Activated B cell treated with CpG ODN at 0.5 μM for 24 hours (primary cell): ENCODE results near the gene VIL1. TPM values are rescaled to one million over a fixed set of nuclear protein-coding genes. Genes with fewer than 3 reads are reported as not detected.

Experiments used
- ATAC-seq: fragments of 200-7000 bp; cut with Tn5 transposase; one replicate; pipeline ENCODE4 v1.10.0; 2021; ENCODE audit warnings: low read depth, mild to moderate bottlenecking, moderate library complexity
- CTCF ChIA-PET: fragments of 350-600 bp; sonication (Branson Sonifier 250); formaldehyde crosslinking; loops from one replicate; lab custom pipeline; 2021; ENCODE audit warnings: antibody characterized with exemption; lab: Charles Lee
- POLR2A ChIA-PET: fragments of 350-600 bp; sonication (Branson Sonifier 250); formaldehyde crosslinking; loops from one replicate; lab custom pipeline; 2021; ENCODE audit warnings: antibody characterized with exemption; lab: Charles Lee
- DNase-seq: peaks from one replicate; pipeline ENCODE4 v3.0.0; 2022
- H3K27ac Mint-ChIP-seq: one replicate; pipeline ENCODE4 v1.8.0; 2020; ENCODE audit warnings: mixed read lengths
- H3K27me3 Mint-ChIP-seq: one replicate; pipeline ENCODE4 v1.8.0; 2021; ENCODE audit warnings: mixed read lengths
- H3K36me3 Mint-ChIP-seq: one replicate; pipeline ENCODE4 v1.8.0; 2021; ENCODE audit warnings: low read depth, mixed read lengths
- H3K4me1 Mint-ChIP-seq: one replicate; pipeline ENCODE4 v1.8.0; 2021; ENCODE audit warnings: mixed read lengths
- H3K4me3 Mint-ChIP-seq: one replicate; pipeline ENCODE4 v1.8.0; 2020; ENCODE audit warnings: mild to moderate bottlenecking, mixed read lengths
- H3K9me3 Mint-ChIP-seq: one replicate; pipeline ENCODE4 v1.8.0; 2020; ENCODE audit warnings: mixed read lengths
- intact Hi-C: fragments of 100-400 bp; cut with micrococcal nuclease; formaldehyde crosslinking; loops from one replicate; pipeline ENCODE4 v1.15.1; 2024
- total RNA-seq: library from RNA; stranded (reverse); gene quantifications from 2 replicates; pipeline ENCODE4 v1.2.3, GENCODE V29; 2022
- TF ChIP-seq, protein P1 (sequence below): fragments of 200-600 bp; IDR thresholded peaks from one replicate; pipeline ENCODE4 v1.8.0; 2022; ENCODE audit warnings: antibody characterized with exemption, mild to moderate bottlenecking

The VIL1 gene
- total RNA-seq, 1 donor from 2014 or later: 0.07 TPM

DNA sequence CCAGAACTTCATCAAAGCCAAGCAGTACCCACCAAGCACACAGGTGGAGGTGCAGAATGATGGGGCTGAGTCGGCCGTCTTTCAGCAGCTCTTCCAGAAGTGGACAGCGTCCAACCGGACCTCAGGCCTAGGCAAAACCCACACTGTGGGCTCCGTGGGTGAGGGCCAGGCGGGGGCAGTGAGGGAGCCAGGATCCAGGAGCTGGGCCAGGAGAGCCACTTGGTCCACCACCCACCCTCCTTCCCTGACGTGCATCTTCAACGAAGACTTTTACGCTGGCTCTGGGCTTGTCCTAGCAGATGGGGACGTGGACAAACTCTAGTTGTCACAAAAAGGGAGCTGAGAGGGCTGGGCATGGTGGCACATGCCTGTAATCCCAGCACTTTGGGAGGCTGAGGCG is 11.8 kb downstream of the VIL1 start:
- H3K4me1 Mint-ChIP-seq: no peaks in the 10 kb centered on the region
- no peaks in the 10 kb centered on the region for H3K36me3 Mint-ChIP-seq
- H3K4me3 Mint-ChIP-seq: no peak overlapping the region
- no peak for ATAC-seq
- DNase-seq: no peak
- intact Hi-C loops: no loop called here
- no peaks in the 10 kb centered on the region for H3K9me3 Mint-ChIP-seq
- ChIA-PET CTCF (no interaction called here), POLR2A (no interaction called here)
- TF ChIP-seq, protein P1, sequence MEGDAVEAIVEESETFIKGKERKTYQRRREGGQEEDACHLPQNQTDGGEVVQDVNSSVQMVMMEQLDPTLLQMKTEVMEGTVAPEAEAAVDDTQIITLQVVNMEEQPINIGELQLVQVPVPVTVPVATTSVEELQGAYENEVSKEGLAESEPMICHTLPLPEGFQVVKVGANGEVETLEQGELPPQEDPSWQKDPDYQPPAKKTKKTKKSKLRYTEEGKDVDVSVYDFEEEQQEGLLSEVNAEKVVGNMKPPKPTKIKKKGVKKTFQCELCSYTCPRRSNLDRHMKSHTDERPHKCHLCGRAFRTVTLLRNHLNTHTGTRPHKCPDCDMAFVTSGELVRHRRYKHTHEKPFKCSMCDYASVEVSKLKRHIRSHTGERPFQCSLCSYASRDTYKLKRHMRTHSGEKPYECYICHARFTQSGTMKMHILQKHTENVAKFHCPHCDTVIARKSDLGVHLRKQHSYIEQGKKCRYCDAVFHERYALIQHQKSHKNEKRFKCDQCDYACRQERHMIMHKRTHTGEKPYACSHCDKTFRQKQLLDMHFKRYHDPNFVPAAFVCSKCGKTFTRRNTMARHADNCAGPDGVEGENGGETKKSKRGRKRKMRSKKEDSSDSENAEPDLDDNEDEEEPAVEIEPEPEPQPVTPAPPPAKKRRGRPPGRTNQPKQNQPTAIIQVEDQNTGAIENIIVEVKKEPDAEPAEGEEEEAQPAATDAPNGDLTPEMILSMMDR: no peak
- no peak overlapping the region for H3K27ac Mint-ChIP-seq
- H3K27me3 Mint-ChIP-seq: no peaks in the 10 kb centered on the region

DNA sequence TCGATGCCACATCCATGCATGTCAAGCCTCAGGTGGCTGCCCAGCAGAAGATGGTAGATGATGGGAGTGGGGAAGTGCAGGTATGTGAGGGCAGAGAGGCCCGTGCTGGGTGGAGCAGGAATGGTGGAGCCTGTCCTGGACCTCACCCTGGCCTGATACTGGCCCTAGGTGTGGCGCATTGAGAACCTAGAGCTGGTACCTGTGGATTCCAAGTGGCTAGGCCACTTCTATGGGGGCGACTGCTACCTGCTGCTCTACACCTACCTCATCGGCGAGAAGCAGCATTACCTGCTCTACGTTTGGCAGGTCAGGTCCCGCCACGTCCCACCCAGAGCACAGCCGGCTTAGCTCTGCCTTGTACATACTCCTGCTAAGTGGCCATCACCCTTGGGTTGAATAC is 13.0 kb downstream of the VIL1 start:
- Mint-ChIP-seq H3K9me3 (no peaks in the 10 kb centered on the region), H3K27ac (no peak overlapping the region), H3K4me3 (no peak overlapping the region), H3K36me3 (no peaks in the 10 kb centered on the region), H3K27me3 (no peaks in the 10 kb centered on the region), H3K4me1 (no peaks in the 10 kb centered on the region)
- ChIA-PET CTCF (no interaction called here), POLR2A (no interaction called here)
- TF ChIP-seq, protein P1: no peak
- intact Hi-C loops: no loop called here
- DNase-seq (no peak), ATAC-seq (no peak)

DNA sequence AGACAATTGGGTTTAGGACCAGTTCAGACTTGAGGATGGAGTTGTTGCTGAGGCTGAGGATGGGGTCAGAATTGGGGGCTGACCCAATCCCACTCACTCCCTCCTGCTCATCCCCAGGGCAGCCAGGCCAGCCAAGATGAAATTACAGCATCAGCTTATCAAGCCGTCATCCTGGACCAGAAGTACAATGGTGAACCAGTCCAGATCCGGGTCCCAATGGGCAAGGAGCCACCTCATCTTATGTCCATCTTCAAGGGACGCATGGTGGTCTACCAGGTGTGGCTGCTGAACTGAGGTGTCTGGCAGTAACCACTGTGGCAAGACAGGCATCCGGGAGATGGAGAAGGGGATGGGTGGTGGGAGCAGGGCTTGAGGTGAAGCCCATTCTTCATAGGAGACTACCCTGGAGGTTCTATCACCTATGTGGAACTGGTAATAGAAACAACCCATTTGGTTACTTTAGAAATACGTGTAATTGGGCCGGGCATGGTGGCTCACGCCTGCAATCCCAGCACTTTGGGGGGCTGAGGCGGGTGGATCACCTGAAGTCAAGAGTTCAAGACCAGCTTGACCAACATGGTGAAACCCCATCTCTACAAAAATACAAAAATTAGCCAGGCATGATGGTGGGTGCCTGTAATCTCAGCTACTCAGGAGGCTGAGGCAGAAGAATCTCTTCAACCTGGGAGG is 13.9 kb downstream of the VIL1 start:
- DNase-seq (no peak), ATAC-seq (no peak)
- H3K36me3 Mint-ChIP-seq: no peaks in the 10 kb centered on the region
- ChIA-PET CTCF (no interaction called here), POLR2A (no interaction called here)
- H3K27me3 Mint-ChIP-seq: no peaks in the 10 kb centered on the region
- no peak overlapping the region for H3K27ac Mint-ChIP-seq
- H3K9me3 Mint-ChIP-seq: no peaks in the 10 kb centered on the region
- TF ChIP-seq, protein P1: no peak
- intact Hi-C loops: no loop called here
- H3K4me1 Mint-ChIP-seq: peaks cover 3% of the 10 kb centered on the region
- no peak overlapping the region for H3K4me3 Mint-ChIP-seq

DNA sequence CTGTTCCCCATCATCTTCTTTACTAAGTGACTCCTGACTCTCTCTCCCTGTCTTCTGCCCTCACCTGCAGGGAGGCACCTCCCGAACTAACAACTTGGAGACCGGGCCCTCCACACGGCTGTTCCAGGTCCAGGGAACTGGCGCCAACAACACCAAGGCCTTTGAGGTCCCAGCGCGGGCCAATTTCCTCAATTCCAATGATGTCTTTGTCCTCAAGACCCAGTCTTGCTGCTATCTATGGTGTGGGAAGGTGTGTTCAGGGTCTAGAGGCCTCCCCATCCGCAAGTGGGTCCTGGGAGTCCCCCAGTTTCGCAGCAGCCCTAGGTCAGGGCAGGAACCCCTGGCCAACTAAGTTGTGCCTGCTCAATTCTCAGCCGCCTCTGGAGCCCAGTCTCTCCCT is 15.5 kb downstream of the VIL1 start:
- H3K36me3 Mint-ChIP-seq: no peaks in the 10 kb centered on the region
- DNase-seq (no peak), ATAC-seq (no peak)
- POLR2A ChIA-PET: no interaction called here
- no peak overlapping the region for H3K27ac Mint-ChIP-seq
- CTCF ChIA-PET: no interaction called here
- intact Hi-C loops: no loop called here
- TF ChIP-seq, protein P1: no peak
- H3K4me3 Mint-ChIP-seq: no peak overlapping the region
- no peaks in the 10 kb centered on the region for H3K9me3 Mint-ChIP-seq
- H3K27me3 Mint-ChIP-seq: no peaks in the 10 kb centered on the region
- peaks cover 18% of the 10 kb centered on the region for H3K4me1 Mint-ChIP-seq

DNA sequence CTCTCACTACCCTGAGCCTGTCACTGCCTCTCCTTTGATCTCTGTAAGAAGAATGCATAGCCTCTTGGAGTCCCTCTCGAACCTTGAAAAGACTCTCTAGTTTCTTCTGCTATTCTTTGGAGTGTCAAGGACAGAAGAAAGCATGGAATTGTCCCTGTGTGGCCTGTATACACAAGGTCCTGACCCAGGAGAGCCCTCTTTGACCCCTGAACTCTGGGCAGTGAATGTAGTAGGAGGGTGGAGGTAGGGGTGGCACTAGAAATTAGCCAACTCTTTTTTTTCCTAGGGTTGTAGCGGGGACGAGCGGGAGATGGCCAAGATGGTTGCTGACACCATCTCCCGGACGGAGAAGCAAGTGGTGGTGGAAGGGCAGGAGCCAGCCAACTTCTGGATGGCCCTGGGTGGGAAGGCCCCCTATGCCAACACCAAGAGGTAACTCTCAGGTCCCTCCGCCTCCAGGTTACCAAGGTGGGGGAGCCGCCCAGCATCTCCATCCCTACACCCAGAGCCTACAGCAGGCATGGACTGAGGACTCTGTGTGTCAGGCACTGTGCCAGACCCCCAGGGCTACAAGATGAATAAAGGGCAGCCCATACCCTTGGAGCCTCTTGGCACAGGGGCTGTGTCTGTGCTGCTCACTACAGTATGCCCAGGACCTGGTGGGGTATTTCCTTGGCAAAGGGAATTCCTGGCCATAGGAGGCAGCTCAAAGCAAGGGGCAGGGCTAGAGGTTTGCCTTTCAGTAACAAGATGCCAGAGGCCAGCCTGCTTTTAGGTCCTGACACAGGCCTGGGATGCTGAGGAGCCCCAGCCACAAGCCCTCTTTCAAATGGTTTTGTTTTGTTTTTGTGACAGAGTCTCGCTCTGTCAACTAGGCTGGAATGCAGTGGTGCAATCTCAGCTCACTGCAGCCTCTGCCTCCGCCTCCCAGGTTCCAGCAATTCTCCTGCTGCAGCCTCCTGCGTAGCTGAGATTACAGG is 16.4 kb downstream of the VIL1 start:
- H3K27ac Mint-ChIP-seq: no peak overlapping the region
- intact Hi-C loops: no loop called here

More for the DNA sequence above, 16.4 kb downstream of the VIL1 start:
- Mint-ChIP-seq H3K27me3 (no peaks in the 10 kb centered on the region), H3K9me3 (no peaks in the 10 kb centered on the region), H3K36me3 (no peaks in the 10 kb centered on the region), H3K4me1 (peaks cover 20% of the 10 kb centered on the region), H3K4me3 (no peak overlapping the region)
- no peak for ATAC-seq
- TF ChIP-seq, protein P1: no peak
- no peak for DNase-seq
- CTCF ChIA-PET: no interaction called here
- POLR2A ChIA-PET: no interaction called here
